Osteocyte (in vitro differentiated cells): Measurements from ENCODE around the gene HIVEP3. TPM values are rescaled to one million over a fixed set of nuclear protein-coding genes. Genes with fewer than 3 reads are reported as not detected.

Experiments
- DNase-seq: peaks from one replicate; pipeline ENCODE4 v3.0.0; 2021; ENCODE audit warnings: mixed read lengths; ENCODE audit not compliant: unreplicated experiment; ENCODE audit errors: extremely low spot score
- H3K27ac Mint-ChIP-seq: one replicate; pipeline ENCODE4 v1.8.0; 2021; ENCODE audit warnings: mild to moderate bottlenecking, mixed read lengths; ENCODE audit not compliant: unreplicated experiment
- H3K27me3 Mint-ChIP-seq: one replicate; pipeline ENCODE4 v1.8.0; 2021; ENCODE audit warnings: mixed read lengths; ENCODE audit not compliant: unreplicated experiment
- H3K36me3 Mint-ChIP-seq: one replicate; pipeline ENCODE4 v1.8.0; 2021; ENCODE audit warnings: mixed read lengths; ENCODE audit not compliant: unreplicated experiment
- H3K4me1 Mint-ChIP-seq: one replicate; pipeline ENCODE4 v1.8.0; 2021; ENCODE audit warnings: mixed read lengths; ENCODE audit not compliant: unreplicated experiment
- H3K4me3 Mint-ChIP-seq: one replicate; pipeline ENCODE4 v1.8.0; 2021; ENCODE audit warnings: mild to moderate bottlenecking, moderate library complexity, mixed read lengths; ENCODE audit not compliant: unreplicated experiment
- H3K9me3 Mint-ChIP-seq: one replicate; pipeline ENCODE4 v1.8.0; 2021; ENCODE audit warnings: mixed read lengths; ENCODE audit not compliant: unreplicated experiment
- total RNA-seq: library from RNA; stranded (reverse); gene quantifications from 2 replicates; pipeline ENCODE4 v1.2.1, GENCODE V29; 2021
- TF ChIP-seq, protein P1 (sequence below): fragments of 200-600 bp; sonication (generic); IDR thresholded peaks from 2 replicates; pipeline ENCODE4 v1.5.0; 2021; ENCODE audit warnings: antibody characterized with exemption, mild to moderate bottlenecking, moderate library complexity

Gene HIVEP3
- total RNA-seq, 1 donor from 2014 or later: 0.97 TPM

GRCh38 chr1:41463516-41463915 is 455.2 kb downstream of the HIVEP3 start:
- no peaks in the 10 kb centered on the region for H3K9me3 Mint-ChIP-seq
- DNase-seq: no peak
- peaks cover 2% of the 10 kb centered on the region for H3K36me3 Mint-ChIP-seq
- no peak overlapping the region for H3K27ac Mint-ChIP-seq
- no peak overlapping the region for H3K4me3 Mint-ChIP-seq
- TF ChIP-seq, protein P1, sequence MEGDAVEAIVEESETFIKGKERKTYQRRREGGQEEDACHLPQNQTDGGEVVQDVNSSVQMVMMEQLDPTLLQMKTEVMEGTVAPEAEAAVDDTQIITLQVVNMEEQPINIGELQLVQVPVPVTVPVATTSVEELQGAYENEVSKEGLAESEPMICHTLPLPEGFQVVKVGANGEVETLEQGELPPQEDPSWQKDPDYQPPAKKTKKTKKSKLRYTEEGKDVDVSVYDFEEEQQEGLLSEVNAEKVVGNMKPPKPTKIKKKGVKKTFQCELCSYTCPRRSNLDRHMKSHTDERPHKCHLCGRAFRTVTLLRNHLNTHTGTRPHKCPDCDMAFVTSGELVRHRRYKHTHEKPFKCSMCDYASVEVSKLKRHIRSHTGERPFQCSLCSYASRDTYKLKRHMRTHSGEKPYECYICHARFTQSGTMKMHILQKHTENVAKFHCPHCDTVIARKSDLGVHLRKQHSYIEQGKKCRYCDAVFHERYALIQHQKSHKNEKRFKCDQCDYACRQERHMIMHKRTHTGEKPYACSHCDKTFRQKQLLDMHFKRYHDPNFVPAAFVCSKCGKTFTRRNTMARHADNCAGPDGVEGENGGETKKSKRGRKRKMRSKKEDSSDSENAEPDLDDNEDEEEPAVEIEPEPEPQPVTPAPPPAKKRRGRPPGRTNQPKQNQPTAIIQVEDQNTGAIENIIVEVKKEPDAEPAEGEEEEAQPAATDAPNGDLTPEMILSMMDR: no peak
- H3K4me1 Mint-ChIP-seq: peaks cover 16% of the 10 kb centered on the region
- H3K27me3 Mint-ChIP-seq: peaks cover 3% of the 10 kb centered on the region

GRCh38 chr1:41462680-41463004 is 456.1 kb downstream of the HIVEP3 start:
- no peak overlapping the region for H3K27ac Mint-ChIP-seq
- peaks cover 20% of the 10 kb centered on the region for H3K4me1 Mint-ChIP-seq
- H3K36me3 Mint-ChIP-seq: peaks cover 2% of the 10 kb centered on the region
- no peaks in the 10 kb centered on the region for H3K9me3 Mint-ChIP-seq
- TF ChIP-seq, protein P1: no peak
- no peak for DNase-seq
- H3K4me3 Mint-ChIP-seq: no peak overlapping the region
- peaks cover 3% of the 10 kb centered on the region for H3K27me3 Mint-ChIP-seq

DNA sequence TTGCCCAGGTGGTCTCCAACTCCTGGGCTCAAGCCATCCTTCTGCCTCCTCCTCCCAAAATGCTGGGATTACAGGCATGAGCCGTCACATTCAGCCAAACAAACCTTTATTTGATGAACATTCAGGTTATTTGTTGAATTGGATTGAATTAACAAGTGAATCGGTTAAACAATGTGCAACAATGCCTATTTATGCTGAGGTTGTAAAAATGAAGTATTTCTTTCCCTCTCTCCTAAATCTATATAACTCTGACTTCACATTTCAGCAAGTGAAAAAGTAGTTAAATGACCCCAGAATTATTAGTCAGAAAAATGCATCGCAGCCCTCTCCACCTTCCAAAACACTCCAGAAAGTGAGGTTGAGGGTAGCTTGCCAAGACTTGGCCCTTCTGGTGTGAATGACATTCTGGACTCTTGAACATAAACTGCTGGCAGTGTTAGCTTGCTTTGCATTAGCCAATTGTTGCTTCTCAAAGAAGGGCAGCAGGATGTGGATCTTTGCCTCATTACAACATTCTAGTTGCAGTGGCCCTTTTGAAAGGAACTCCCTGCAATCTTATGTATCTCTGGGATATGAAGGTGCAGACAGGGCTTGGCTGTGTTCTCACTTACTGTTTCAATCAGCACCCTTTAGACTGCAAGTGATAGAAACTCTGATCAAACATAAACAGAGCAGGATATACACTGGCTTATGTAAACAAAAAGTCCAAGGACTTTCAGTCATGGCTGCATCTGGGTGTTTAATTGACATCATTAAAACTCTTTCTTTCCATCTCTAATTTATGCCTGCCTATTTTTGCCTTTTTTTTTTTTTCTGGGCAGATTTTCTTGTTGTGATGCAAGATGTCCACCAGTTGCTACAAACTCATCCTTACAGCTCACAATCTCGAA is 456.7 kb downstream of the HIVEP3 start:
- Mint-ChIP-seq H3K36me3 (peaks cover 2% of the 10 kb centered on the region), H3K4me1 (peaks cover 16% of the 10 kb centered on the region), H3K9me3 (no peaks in the 10 kb centered on the region), H3K27me3 (peaks cover 3% of the 10 kb centered on the region), H3K4me3 (no peak overlapping the region), H3K27ac (no peak overlapping the region)
- TF ChIP-seq, protein P1: no peak
- no peak for DNase-seq

DNA sequence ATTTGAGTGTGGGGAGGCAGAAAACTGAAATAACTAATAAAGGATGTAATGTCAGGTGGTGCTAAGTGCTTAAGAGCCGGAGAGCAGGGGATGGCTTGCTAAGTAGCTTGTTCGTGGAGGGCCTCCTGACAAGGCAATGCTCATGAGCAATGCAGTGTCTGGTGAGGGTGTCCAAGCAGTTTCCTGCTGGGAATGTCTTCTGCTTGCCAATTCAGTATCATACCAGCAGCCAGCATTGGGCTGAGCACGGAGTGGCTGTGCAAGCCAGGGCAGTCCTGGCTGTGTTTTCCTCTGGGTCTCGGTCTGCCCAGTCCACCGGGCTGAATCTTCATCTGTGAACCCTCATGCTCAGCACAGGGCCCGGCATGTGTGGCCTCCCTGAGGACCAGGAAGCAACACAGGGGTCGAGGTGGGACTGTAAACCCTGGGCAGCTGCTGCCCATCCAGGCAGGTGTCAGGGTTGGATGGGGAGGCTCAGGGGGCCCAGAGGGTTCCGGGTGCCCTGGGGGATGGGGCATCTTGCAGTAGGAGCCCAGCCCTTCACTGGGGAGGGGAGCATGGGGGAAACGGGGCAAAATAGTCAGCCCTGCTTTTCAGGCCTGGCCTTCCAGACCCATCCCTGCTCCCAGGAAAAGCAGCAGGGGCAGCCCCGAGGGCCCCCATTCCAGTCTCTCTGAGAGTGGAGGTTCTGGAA is 461.7 kb downstream of the HIVEP3 start:
- TF ChIP-seq, protein P1: no peak
- Mint-ChIP-seq H3K27me3 (no peaks in the 10 kb centered on the region), H3K27ac (no peak overlapping the region), H3K4me3 (no peak overlapping the region), H3K36me3 (no peaks in the 10 kb centered on the region), H3K9me3 (no peaks in the 10 kb centered on the region), H3K4me1 (peaks cover 41% of the 10 kb centered on the region)
- DNase-seq: no peak

Other genes starting within 250 kb of the HIVEP3 start
- not detected in 2 replicates for gene GUCA2B, start 234.5 kb upstream of the HIVEP3 start, total RNA-seq
- not detected in 2 replicates for gene GUCA2A, start 245.8 kb upstream of the HIVEP3 start, total RNA-seq